Measurements from ENCODE around the gene PPRC1.
A peak's percentile ranks its signal among the peaks of the same experiment; 100 is the strongest.

Gene PPRC1

GRCh38 chr10:102147561-102147960 is 14.7 kb downstream of the PPRC1 start:
- Histone ChIP-seq H3K27me3 (ENCODE audit: insufficient read depth, low read length, poor library complexity) (no peaks in the 10 kb centered on the region), H3K4me1 (ENCODE audit: control insufficient read depth, low read depth, low read length) (peaks cover 4% of the 10 kb centered on the region), H3K23ac (ENCODE audit: low read length) (no peak overlapping the region), H3K56ac (ENCODE audit: low read length) (no peak overlapping the region), H4K8ac (ENCODE audit: low read depth, low read length) (no peak overlapping the region), H3K4me2 (ENCODE audit: low read length) (no peak overlapping the region), H3K27ac (ENCODE audit: low read depth, low read length) (no peak overlapping the region), H2BK15ac (replicated peaks; ENCODE audit: low read depth) (no peak overlapping the region), H3K9ac (ENCODE audit: low read length) (no peak overlapping the region), H3K79me1 (ENCODE audit: low read length) (peaks cover 11% of the 10 kb centered on the region), H3K36me3 (ENCODE audit: control insufficient read depth, insufficient read depth, low read length) (peaks cover 19% of the 10 kb centered on the region), H3K4ac (ENCODE audit: low read depth, low read length) (no peak overlapping the region), H3K4me3 (ENCODE audit: low read length) (no peak overlapping the region), H2AK5ac (ENCODE audit: low read length) (no peak overlapping the region), H3K18ac (ENCODE audit: low read length) (no peak overlapping the region), H4K5ac (ENCODE audit: low read length) (no peak overlapping the region), H2BK120ac (ENCODE audit: low read depth, low read length) (no peak overlapping the region), H3K79me2 (ENCODE audit: control insufficient read depth, insufficient read depth, low read length) (peaks cover 8% of the 10 kb centered on the region), H2BK5ac (ENCODE audit: low read length) (no peak overlapping the region)
- DNase-seq = no peak
- WGBS (ENCODE audit: extremely low coverage, insufficient coverage, low lambda C conversion rate) = no CpG with 5 or more reads among the region's 1 CpG

GRCh38 chr10:102148275-102148674 is 15.4 kb downstream of the PPRC1 start:
- H3K79me1 ChIP-seq (ENCODE audit: low read length) = peaks cover 7% of the 10 kb centered on the region
- no peak overlapping the region for H3K18ac ChIP-seq (ENCODE audit: low read length)
- H3K4me2 ChIP-seq (ENCODE audit: low read length) = no peak overlapping the region
- H2BK120ac ChIP-seq (ENCODE audit: low read depth, low read length) = no peak overlapping the region
- no CpG with 5 or more reads among the region's 13 CpGs for WGBS (ENCODE audit: extremely low coverage, insufficient coverage, low lambda C conversion rate)
- H3K4me1 ChIP-seq (ENCODE audit: control insufficient read depth, low read depth, low read length) = peaks cover 4% of the 10 kb centered on the region
- H3K36me3 ChIP-seq (ENCODE audit: control insufficient read depth, insufficient read depth, low read length) = peaks cover 13% of the 10 kb centered on the region
- H3K27ac ChIP-seq (ENCODE audit: low read depth, low read length) = no peak overlapping the region
- peaks cover 13% of the 10 kb centered on the region for H3K79me2 ChIP-seq (ENCODE audit: control insufficient read depth, insufficient read depth, low read length)
- no peak overlapping the region for H3K4ac ChIP-seq (ENCODE audit: low read depth, low read length)
- no peak overlapping the region for H2BK15ac ChIP-seq (replicated peaks; ENCODE audit: low read depth)
- no peak overlapping the region for H3K4me3 ChIP-seq (ENCODE audit: low read length)
- H3K9ac ChIP-seq (ENCODE audit: low read length) = no peak overlapping the region
- no peak overlapping the region for H2BK5ac ChIP-seq (ENCODE audit: low read length)
- no peak overlapping the region for H4K5ac ChIP-seq (ENCODE audit: low read length)
- no peaks in the 10 kb centered on the region for H3K27me3 ChIP-seq (ENCODE audit: insufficient read depth, low read length, poor library complexity)
- no peak overlapping the region for H4K8ac ChIP-seq (ENCODE audit: low read depth, low read length)
- no peak overlapping the region for H3K56ac ChIP-seq (ENCODE audit: low read length)
- DNase-seq = no peak
- H3K23ac ChIP-seq (ENCODE audit: low read length) = no peak overlapping the region
- no peak overlapping the region for H2AK5ac ChIP-seq (ENCODE audit: low read length)

GRCh38 chr10:102150970-102151773 is 18.3 kb downstream of the PPRC1 start:
- H3K4me3 ChIP-seq (ENCODE audit: low read length) = no peak overlapping the region
- no peak overlapping the region for H4K8ac ChIP-seq (ENCODE audit: low read depth, low read length)
- WGBS (ENCODE audit: extremely low coverage, insufficient coverage, low lambda C conversion rate) = no CpG with 5 or more reads among the region's 3 CpGs
- peaks cover 4% of the 10 kb centered on the region for H3K4me1 ChIP-seq (ENCODE audit: control insufficient read depth, low read depth, low read length)
- peak overlapping the region; percentile 74 for H3K9ac ChIP-seq (ENCODE audit: low read length)
- DNase-seq = peak; percentile 81
- peak overlapping the region; percentile 59 for H4K5ac ChIP-seq (ENCODE audit: low read length)
- H2AK5ac ChIP-seq (ENCODE audit: low read length) = no peak overlapping the region
- H3K56ac ChIP-seq (ENCODE audit: low read length) = peak overlapping the region; percentile 90
- no peak overlapping the region for H3K23ac ChIP-seq (ENCODE audit: low read length)
- H3K4me2 ChIP-seq (ENCODE audit: low read length) = peak overlapping the region; percentile 49
- no peak overlapping the region for H3K4ac ChIP-seq (ENCODE audit: low read depth, low read length)
- peaks cover 6% of the 10 kb centered on the region for H3K36me3 ChIP-seq (ENCODE audit: control insufficient read depth, insufficient read depth, low read length)
- peak overlapping the region; percentile 29 for H2BK5ac ChIP-seq (ENCODE audit: low read length)
- H2BK15ac ChIP-seq (replicated peaks; ENCODE audit: low read depth) = no peak overlapping the region
- H3K79me1 ChIP-seq (ENCODE audit: low read length) = peaks cover 2% of the 10 kb centered on the region
- H3K27ac ChIP-seq (ENCODE audit: low read depth, low read length) = peak overlapping the region; percentile 52
- peaks cover 37% of the 10 kb centered on the region for H3K79me2 ChIP-seq (ENCODE audit: control insufficient read depth, insufficient read depth, low read length)
- no peak overlapping the region for H2BK120ac ChIP-seq (ENCODE audit: low read depth, low read length)
- no peak overlapping the region for H3K18ac ChIP-seq (ENCODE audit: low read length)
- no peaks in the 10 kb centered on the region for H3K27me3 ChIP-seq (ENCODE audit: insufficient read depth, low read length, poor library complexity)

- peak within 1 kb of the TSS; percentile 52 for H3K27ac ChIP-seq (ENCODE audit: low read depth, low read length)
- peaks cover 1% of the 10 kb centered on the region for H3K79me1 ChIP-seq (ENCODE audit: low read length)
- H3K27me3 ChIP-seq (ENCODE audit: insufficient read depth, low read length, poor library complexity) = no peaks in the 10 kb centered on the region
- peaks cover 5% of the 10 kb centered on the region for H3K36me3 ChIP-seq (ENCODE audit: control insufficient read depth, insufficient read depth, low read length)
- H4K5ac ChIP-seq (ENCODE audit: low read length) = peak within 1 kb of the TSS; percentile 59
- DNase-seq = peak; percentile 100
- H3K4me2 ChIP-seq (ENCODE audit: low read length) = peak within 1 kb of the TSS; percentile 49
- H2AK5ac ChIP-seq (ENCODE audit: low read length) = peak within 1 kb of the TSS; percentile 72
- H3K9ac ChIP-seq (ENCODE audit: low read length) = peak within 1 kb of the TSS; percentile 90
- H2BK120ac ChIP-seq (ENCODE audit: low read depth, low read length) = no peak within 1 kb of the TSS
- H3K4me1 ChIP-seq (ENCODE audit: control insufficient read depth, low read depth, low read length) = peaks cover 4% of the 10 kb centered on the region
- no peak within 1 kb of the TSS for H4K8ac ChIP-seq (ENCODE audit: low read depth, low read length)
- no peak within 1 kb of the TSS for H2BK15ac ChIP-seq (replicated peaks; ENCODE audit: low read depth)
- peak within 1 kb of the TSS; percentile 39 for H3K4ac ChIP-seq (ENCODE audit: low read depth, low read length)
- no peak within 1 kb of the TSS for H3K18ac ChIP-seq (ENCODE audit: low read length)
- H3K79me2 ChIP-seq (ENCODE audit: control insufficient read depth, insufficient read depth, low read length) = peaks cover 43% of the 10 kb centered on the region
- peak within 1 kb of the TSS; percentile 29 for H2BK5ac ChIP-seq (ENCODE audit: low read length)
- peak within 1 kb of the TSS; percentile 7 for H3K23ac ChIP-seq (ENCODE audit: low read length)
- no CpG with 5 or more reads among the region's 59 CpGs for WGBS (ENCODE audit: extremely low coverage, insufficient coverage, low lambda C conversion rate)
- H3K4me3 ChIP-seq (ENCODE audit: low read length) = peak within 1 kb of the TSS; percentile 93
- H3K56ac ChIP-seq (ENCODE audit: low read length) = peak within 1 kb of the TSS; percentile 97
Measured at GRCh38 chr10:102151774-102152544, 19.1 kb downstream of the PPRC1 start, which contains the start of gene NOLC1. TSS of gene NOLC1 (plus strand) at chr10:102152389. CDS start at chr10:102152411, 22 bp downstream.

- H3K79me2 ChIP-seq (ENCODE audit: control insufficient read depth, insufficient read depth, low read length) = peaks cover 48% of the 10 kb centered on the region
- WGBS (ENCODE audit: extremely low coverage, insufficient coverage, low lambda C conversion rate) = no CpG with 5 or more reads among the region's 19 CpGs
- peak overlapping the region; percentile 42 for H3K4me2 ChIP-seq (ENCODE audit: low read length)
- no peak overlapping the region for H4K5ac ChIP-seq (ENCODE audit: low read length)
- H2BK120ac ChIP-seq (ENCODE audit: low read depth, low read length) = no peak overlapping the region
- H3K27ac ChIP-seq (ENCODE audit: low read depth, low read length) = peak overlapping the region; percentile 7
- peaks cover 4% of the 10 kb centered on the region for H3K79me1 ChIP-seq (ENCODE audit: low read length)
- H3K23ac ChIP-seq (ENCODE audit: low read length) = peak overlapping the region; percentile 7
- peak overlapping the region; percentile 39 for H3K4ac ChIP-seq (ENCODE audit: low read depth, low read length)
- peaks cover 4% of the 10 kb centered on the region for H3K4me1 ChIP-seq (ENCODE audit: control insufficient read depth, low read depth, low read length)
- peak overlapping the region; percentile 97 for H3K56ac ChIP-seq (ENCODE audit: low read length)
- no peak overlapping the region for H4K8ac ChIP-seq (ENCODE audit: low read depth, low read length)
- no peak for DNase-seq
- peaks cover 8% of the 10 kb centered on the region for H3K36me3 ChIP-seq (ENCODE audit: control insufficient read depth, insufficient read depth, low read length)
- H2BK15ac ChIP-seq (replicated peaks; ENCODE audit: low read depth) = no peak overlapping the region
- H3K4me3 ChIP-seq (ENCODE audit: low read length) = peak overlapping the region; percentile 93
- H3K27me3 ChIP-seq (ENCODE audit: insufficient read depth, low read length, poor library complexity) = no peaks in the 10 kb centered on the region
- peak overlapping the region; percentile 72 for H2AK5ac ChIP-seq (ENCODE audit: low read length)
- peak overlapping the region; percentile 90 for H3K9ac ChIP-seq (ENCODE audit: low read length)
- no peak overlapping the region for H3K18ac ChIP-seq (ENCODE audit: low read length)
- H2BK5ac ChIP-seq (ENCODE audit: low read length) = no peak overlapping the region
Measured at GRCh38 chr10:102152545-102152890, 19.7 kb downstream of the PPRC1 start.
